GM18868 (cell line): Measurements from ENCODE around the gene PRRT1.
"Not testable (repeated sequence)": the region's sequence is repeated elsewhere in the genome, so short reads cannot be mapped to it uniquely, and the experiment has no call there.

ENCODE experiments used
- ATAC-seq: cut with Tn5 transposase; IDR thresholded peaks from one replicate; pipeline ENCODE4 v1.9.1; 2021; ENCODE audit warnings: mild to moderate bottlenecking, moderate library complexity; ENCODE audit not compliant: unreplicated experiment

PRRT1 gene

DNA sequence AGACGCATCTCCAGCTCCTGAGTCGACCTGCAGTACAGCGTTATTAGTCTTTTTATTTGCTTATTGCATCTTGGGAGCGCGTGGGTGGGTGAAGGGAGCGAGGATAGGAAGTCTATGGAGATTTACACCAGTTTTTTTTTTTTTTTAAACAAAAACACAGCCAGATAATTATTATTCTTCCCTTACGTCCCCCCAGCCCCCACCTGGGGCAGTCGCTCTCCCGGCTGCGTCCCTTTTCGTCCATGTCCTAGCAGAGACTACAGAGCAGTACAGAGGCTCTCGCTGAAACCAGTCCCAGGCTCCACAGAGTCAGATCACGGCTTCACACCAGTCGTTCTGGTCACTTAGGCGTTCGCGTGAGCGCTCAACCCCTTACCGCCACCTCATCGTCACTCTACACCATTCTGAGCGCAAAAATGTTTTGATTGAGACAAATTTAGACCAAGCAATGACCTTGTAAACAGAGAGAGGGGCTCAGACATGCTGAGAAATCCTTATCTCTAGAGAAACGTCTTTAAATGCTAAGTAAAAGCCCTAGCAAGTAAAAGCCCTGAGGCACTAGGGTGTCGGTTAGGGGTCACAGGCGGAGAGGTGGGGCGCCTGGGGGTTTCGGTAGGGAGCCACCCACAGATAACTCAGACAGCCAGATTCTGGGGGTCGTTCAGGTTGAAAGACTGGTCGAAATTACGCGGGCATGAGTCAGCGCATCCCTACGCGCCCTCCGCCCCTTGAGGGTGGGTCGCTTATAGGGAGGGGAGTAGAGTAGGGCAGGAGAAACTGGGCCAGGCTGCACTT, 1.2 kb upstream of the PRRT1 start:
- no peak for ATAC-seq

DNA sequence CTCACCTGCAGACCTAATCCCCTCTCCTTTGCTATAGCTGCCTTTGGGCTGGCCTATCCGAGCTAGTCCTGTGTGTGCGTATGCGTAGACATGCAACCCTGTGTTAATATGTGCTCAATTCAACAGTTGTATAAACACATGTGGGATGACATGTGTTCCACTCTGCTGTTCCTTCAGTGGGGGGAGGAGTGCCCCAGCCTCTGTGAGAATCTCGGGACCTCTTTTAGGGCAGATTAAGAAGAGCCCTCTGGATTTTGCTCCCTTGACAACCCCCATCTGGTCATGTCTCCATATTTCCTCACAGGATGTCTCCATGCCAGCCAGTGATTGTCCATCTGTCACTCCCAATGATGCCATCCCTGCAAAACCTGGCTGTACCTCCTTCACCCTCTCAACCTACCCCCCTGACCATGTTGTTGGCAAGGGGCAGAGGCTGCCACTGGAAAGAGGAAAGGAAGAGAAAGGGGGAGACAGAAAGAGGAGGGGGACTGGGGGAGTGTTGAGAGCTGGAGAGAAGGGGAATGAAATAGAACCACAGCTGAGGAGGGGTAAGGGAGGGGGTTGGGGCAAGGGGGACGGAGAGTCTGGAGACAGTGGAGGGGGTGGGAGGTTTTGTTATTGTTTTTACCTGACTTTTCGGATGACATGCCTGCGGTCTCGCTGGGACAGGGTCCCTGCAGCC, 417 bp downstream of the PRRT1 start:
- ATAC-seq: no peak

DNA sequence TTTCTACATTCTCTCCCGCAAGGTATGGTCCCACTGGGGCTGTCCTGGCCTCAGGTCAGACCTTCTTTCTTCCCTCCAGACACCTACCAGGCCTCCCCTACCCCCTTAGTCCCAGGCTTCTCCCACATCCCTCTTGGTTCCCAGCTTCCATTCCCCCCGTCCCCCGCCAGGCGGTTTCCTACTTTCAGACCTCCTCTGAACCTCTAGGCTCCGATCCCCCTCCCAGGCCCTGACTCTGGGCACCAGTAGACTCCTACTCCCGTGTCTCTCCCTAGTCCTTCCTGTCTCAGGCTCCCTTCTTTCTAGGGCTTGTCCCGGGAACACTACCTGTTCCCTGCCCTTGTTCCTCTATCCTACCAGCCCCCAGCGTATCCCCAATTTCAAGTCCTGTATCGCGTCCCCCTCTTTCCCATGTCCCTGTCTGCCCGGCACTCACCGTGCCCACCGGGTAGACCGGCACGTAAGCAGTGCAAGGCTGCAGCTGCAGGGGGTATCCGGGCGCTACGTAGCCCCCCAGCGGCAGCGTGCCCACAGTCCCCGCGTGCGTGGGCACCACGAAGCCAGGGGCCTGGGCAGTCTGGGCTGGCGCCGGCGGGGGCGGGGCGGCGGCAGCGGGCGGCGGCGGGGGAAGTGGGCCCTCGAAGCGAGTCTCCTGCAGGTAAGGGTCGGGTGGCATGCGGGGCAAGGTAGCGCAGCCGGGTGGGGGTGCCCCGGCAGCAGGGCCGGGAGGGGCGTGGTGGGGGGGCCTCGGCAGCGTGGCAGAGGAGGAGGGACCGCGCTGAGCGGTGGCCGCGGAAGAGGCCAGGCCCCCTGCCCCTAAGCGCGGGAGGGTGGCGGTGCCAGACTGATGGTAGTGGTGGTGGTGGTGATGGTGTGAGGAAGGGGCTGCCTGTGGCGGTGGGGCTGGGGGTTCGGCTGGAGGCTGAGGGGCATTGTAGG, 1.5 kb downstream of the PRRT1 start:
- ATAC-seq: no peak

DNA sequence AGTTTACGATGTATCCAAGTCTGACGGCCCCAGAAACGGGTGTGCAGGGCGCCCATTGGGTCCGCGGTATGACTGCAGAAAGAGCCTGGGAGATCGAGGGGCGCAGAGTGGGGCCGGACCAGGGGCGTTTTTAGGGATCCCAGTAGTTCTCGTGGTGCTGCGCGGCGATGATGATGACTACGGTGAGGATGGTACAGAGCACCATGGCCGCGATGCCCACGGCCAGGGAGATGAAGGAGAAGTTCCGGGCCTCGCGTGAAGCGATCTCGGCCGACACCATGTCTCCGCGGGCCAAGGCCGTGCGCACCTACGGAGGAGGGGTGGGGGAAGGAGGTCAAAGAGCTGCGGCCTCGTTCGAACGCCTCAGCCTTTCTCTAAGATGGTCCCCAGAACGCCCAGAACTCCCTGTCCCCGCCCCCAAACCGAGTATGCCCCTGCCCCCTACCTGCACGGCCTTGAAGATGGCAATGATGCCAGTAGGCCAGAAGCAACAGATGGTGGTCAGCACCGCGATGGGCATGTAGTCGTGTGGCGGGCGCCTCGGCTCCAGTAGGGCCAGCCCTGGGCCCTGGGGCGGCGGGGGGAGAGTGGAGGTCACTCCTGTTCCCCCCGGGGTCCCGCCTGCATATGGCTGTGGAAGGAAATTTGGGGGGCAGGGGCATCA, 2.5 kb downstream of the PRRT1 start:
- ATAC-seq: no peak

DNA sequence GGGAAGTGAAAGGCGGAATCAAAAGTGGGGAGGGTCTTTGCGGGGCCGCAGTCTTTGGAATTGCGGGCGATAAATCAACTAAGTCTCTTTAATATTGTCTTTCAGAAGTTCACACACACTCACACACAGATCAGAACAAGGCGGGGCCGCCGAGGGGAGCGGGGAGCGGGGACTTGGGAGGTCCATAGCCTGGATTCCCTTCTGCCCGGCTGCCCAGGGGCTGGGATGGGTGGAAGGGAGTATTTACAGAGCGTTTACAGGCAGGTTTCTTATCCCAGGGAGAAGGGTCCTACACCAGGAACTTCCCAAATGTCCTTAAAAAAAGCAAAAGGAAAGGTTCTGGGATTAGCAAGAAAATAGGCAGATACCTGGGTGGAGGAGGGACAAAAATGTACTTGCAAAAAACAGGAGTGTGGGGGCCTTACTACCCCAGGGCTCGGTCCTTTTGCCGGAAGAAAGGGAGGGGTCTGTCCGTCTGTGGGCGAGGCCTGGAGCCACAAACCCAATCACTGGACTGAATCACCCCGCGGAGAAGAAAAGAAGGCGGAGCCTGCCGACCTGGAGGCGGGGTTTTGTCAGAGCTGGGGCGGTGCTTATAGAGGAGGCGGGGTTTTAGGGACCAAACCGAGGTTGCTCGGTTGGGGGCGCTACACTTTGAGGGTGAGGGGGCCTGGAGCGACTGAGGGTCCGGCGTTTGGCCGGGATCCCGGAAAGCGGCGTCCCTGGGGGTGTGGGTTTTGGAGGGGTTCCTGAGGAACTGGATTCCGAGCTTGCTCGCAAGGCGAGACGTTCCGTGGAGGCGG, 3.2 kb downstream of the PRRT1 start:
- ATAC-seq: no peak

DNA sequence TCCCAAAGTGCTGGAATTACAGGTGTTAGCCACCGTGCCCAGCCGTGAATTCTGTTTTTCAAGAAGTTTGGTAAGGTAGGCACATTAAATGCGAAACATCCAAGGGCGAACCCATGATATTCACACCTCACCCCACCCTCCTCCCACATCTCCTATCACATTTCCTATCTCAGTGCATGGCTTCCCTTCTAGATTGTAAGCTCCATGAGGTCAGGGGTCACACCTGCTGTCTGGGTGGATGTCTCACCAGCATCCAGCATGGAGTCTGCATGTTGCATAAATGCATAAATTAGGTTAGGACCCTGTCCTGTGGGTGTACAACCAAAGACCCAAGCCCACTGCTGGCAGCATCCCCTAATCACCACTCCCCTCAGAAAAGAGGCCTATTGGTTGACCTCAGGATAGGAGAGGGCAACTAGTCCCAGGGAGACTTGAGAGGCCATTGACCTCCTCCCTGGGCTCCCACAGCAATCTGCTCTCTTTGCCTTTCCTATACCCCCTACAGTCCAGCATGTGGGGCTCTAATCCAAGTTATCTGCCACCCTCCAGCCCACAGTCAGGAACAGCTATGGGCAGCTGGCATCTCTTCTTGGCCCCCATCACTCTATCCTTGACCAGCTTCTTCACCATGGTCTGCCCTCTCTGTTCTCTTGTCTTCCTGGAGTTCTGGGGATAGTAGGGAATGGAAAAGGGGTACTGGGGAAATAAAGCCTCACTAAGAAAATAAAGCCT, 4.2 kb downstream of the PRRT1 start:
- no peak for ATAC-seq

DNA sequence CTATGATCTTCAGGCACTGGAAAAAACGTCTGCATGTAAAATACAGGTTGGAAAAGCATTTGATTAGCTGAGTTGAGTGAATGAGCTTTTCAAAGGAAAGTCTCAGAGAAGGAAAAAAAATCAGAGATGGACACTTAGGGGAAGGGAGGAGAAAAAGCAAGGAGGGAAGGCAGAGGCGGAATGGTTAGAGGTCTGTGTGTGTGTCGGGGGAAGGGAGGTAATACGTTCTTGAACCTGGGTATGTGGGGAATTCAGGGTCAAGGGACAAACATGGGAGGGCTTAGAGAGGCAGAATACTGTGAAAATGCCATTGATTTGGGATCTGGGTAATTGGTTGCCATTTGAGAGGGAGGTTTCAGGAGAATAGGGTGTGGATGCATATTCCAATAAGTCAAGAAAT, 5.1 kb downstream of the PRRT1 start:
- no peak for ATAC-seq

DNA sequence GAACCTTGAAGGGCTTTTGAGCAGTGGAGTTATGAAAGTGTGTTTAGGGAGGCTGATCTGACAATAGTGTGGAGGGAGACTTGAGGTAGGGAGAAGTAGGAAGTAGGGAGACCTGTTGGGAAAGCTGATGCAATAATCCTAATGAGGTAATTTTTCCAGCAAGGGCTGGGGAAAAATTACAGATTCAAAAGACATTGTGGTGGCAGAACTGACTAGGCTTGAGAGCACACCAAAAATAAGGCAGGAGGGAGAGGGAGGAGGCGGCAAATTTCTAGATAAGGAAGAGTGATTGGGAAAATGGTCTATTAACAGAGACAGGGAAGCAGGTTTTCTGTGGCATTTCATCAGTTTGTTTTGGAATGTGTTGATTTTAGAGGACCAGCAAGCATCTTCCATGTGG, 5.5 kb downstream of the PRRT1 start:
- ATAC-seq: no peak

DNA sequence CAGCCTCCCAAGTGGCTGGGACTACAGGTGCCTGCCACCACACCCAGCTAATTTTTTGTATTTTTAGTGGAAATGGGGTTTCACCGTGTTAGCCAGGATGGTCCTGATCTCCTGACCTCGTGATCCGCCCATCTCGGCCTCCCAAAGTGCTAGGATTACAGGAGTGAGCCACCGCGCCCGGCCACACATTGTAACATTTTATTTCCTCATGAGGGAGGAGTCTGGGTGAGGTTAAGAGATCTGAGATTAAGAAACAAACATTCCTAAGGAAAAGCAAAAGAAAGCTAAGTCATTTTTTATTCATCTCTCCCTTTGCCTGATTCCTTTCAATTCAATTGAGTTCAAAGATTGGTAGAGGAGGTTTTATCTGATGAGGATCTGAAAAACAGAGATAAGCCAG, 7.5 kb downstream of the PRRT1 start:
- not testable (repeated sequence) for ATAC-seq

DNA sequence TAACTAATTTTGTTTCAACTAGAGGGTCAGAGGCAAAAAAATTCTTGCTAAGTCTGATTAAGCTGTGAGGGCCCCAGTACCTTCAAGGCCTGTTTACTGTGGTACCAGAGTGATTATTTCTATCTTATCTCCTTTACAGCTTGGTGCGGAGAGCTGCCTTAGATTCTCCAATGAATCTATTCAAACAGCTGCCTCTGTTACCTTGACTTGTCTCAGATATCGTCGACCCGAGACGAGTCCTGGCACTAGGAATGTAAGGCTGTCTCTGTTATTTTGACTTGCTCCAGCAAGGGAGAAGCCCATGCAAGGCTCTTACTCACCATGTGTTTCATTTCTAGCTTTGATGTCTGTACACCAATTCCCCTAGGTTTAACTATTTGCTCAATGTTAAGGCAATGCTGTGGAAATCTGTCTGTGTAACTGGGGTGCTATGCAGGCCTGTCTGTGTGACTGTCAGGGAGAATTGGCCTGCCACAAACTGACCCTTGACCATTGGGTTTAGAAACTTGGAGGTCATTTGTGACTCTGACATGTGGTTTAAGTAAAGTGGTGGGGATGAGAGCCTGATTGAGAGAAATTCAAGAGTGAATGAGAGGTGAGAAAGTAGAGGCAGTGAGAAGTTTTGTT, 11.2 kb downstream of the PRRT1 start:
- ATAC-seq: no peak

DNA sequence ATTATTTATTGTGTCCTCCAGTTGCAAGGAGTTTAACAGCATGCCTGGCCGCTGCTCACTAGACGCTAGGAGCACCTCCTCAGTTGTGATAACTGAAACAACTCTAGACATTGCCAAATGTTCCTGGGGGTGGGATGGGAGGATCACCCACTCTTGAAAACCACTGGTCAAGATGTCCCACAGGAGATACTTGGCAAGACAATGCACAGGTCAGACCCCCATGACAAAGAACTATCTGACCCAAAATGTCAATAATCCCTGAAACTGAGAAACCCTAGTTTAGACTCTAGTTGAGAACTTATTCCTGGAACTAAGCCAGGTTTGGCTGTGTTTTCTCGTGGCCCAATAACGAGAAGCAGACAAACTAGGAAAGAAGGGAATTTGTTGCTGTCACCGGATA, 12.1 kb downstream of the PRRT1 start:
- no peak for ATAC-seq

DNA sequence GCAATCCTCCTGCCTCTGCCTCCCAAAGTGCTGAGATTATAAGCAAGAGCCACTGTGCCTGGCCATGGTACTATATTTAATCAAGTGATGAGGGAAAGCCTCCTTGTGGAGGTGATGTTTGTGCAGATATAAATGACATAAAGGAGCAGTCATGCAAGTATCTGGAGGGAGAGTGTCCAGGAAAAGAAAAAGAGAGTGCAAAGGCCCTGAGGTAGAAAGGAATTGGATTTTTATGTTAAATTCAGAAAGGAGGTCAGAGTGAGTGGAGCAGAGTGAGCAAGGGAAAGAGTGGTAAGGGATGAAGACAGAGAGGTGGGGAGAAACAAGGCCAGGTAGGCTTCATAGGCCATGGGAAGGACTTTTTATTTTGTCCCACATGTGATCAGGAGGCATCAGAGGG, 14.3 kb downstream of the PRRT1 start:
- ATAC-seq: no peak

DNA sequence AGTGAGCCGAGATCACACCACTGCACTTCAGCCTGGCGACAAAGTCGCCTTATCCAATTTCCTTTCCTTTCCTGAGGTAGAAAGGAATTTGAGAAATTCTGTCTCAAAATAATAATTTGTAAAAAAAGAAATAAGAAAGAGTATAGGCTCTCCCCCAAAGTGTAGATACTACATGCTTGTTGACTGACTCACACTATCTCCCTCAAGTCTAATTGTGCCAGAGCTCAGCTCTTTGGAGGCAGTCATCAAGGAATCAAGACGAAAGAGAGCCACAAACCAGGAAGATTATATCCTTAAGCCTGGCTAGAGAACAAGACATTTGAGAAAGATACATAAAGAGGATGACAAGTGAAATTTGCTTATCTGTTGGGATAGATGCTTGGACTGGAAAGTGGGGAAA, 18.0 kb downstream of the PRRT1 start:
- ATAC-seq: no peak

DNA sequence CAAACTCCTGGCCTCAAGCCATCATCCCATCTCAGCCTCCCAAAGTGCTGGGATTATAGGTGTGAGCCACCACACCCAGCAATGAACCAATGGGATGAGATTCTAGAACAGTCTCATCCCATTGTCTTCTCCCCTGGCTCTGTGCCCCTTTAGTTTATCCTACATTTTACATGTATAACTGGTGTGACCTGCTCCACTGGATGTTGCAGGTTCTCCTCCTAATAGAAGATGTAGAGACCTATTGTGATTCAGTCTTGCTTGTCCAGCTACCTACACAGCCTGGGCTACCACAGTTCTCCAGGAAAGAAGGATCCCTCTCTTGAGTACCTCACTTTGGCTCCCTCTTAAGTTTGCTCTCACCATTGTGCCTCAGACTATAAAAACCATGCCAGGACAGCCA, 19.6 kb downstream of the PRRT1 start:
- ATAC-seq: no peak

DNA sequence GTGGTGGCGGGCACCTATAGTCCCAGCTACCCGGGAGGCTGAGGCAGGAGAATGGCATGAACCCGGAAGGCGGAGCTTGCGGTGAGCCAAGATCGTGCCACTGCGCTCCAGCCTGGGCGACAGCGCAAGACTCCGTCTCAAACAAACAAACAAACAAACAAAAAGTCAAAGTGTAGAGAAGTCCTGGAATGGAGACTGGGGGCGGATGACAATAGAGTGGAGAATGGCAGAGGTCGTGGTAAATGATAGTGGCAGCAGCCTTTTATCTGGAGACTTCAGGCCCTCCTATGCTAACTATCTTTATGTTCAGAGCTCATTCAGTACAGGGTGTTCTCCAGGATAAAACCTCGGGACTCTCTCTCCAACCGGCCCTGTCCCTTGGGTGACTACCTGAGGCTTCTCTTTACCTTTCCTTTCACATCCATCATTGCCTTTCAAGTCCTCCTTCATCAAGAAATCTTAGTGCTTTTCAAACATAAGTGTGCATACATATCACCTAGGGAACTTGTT, 20.2 kb downstream of the PRRT1 start:
- no peak for ATAC-seq

DNA sequence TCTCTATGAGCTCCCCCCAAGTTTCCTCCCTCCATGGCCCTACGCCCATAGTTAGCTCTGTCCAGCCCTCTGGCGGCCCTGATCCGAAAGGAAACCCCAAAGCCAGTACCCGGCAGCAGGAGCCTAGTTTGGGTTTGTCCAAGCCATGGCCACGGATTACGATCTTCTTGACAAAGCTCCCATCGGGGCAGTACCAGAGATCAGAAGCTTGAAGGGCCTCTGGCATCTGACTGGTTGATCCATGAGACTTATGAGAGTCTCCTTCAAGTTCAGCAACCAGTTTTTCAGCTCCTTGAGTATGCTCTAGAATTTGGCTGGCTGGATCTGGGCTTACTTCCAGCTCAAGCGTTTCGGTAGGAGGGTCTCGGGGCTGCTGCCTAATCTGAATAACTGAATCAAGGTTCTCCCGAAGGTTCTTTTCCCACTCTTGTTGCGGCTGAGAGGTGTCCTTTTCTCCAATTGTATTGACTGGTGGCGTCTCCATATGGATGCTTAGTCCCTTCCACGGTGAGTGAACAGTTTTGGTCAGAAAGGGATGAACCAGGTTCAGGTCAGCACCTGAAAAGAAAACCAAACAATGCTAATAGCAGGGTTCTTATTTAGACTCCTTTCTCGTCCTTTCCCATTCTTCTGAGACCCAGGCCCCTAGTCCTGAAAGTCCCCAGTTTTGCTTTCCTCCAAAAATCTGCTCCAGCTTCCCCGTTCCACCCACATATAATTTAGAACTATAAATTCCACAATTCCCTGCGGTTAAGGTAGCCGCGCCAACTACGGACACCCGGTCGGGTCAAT, 22.2 kb downstream of the PRRT1 start:
- ATAC-seq: no peak

DNA sequence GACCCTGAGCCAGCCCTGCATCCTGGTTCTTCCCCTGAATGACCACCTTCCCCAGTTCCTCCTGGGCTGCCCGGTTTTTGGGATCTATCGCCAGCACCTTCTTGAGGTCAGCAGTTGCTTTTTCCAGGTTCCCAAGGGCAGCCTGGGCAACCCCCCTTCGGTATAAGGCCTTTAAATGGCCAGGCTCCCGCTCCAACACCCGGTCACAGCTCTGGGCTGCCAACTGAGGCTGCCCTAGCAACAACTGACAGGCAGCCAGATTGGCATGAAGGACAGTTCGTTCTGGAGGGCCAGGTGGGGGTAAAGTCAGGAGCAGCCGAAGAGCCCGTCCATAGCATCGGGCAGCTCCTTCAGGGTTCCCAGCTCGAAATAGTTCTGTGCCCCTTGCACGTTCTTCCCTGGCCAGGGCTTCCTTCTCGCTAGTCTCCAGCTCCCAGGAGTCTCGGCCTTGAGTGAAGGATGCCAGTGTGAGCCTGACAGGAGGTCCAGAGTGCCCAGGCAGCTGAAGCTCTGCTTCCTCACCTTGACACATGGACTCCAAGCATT, 22.9 kb downstream of the PRRT1 start:
- no peak for ATAC-seq
